HEK293 (cell line): ENCODE measurements around the gene DNAH8.
A peak's percentile ranks its signal among the peaks of the same experiment; 100 is the strongest.

ENCODE experiments used
- BCL11A ChIP-seq: fragments of 450-650 bp; formaldehyde crosslinking; IDR thresholded peaks from 2 replicates; pipeline ENCODE4 v1.5.1; 2016; ENCODE audit warnings: low read depth, missing biosample characterization, missing genetic modification characterization
- BCL6B ChIP-seq: fragments of 450-650 bp; formaldehyde crosslinking; IDR thresholded peaks from 2 replicates; pipeline ENCODE4 v1.5.1; 2017; ENCODE audit warnings: missing biosample characterization, missing genetic modification characterization
- GLI4 ChIP-seq: fragments of 450-650 bp; formaldehyde crosslinking; IDR thresholded peaks from 2 replicates; pipeline ENCODE4 v1.5.1; 2016; ENCODE audit warnings: missing biosample characterization, missing genetic modification characterization
- KLF7 ChIP-seq: fragments of 450-650 bp; formaldehyde crosslinking; IDR thresholded peaks from 2 replicates; pipeline ENCODE4 v1.5.1; 2016; ENCODE audit warnings: missing biosample characterization, missing genetic modification characterization, borderline replicate concordance
- OSR2 ChIP-seq: fragments of 450-650 bp; formaldehyde crosslinking; IDR thresholded peaks from 2 replicates; pipeline ENCODE4 v1.5.1; 2016; ENCODE audit warnings: missing biosample characterization, missing genetic modification characterization
- PRDM10 ChIP-seq: fragments of 450-650 bp; formaldehyde crosslinking; IDR thresholded peaks from 2 replicates; pipeline ENCODE4 v1.5.1; 2016; ENCODE audit warnings: missing biosample characterization, missing genetic modification characterization
- REST ChIP-seq: fragments of 450-650 bp; formaldehyde crosslinking; IDR thresholded peaks from 2 replicates; pipeline ENCODE4 v1.5.1; 2016; ENCODE audit warnings: missing biosample characterization, missing genetic modification characterization
- SCRT2 ChIP-seq: fragments of 450-650 bp; formaldehyde crosslinking; IDR thresholded peaks from 2 replicates; pipeline ENCODE4 v1.5.1; 2016; ENCODE audit warnings: missing biosample characterization, missing genetic modification characterization
- ZBTB49 ChIP-seq: fragments of 450-650 bp; formaldehyde crosslinking; IDR thresholded peaks from 2 replicates; pipeline ENCODE4 v1.5.1; 2016; ENCODE audit warnings: missing biosample characterization, missing genetic modification characterization, low read depth
- ZBTB7A ChIP-seq: fragments of 450-650 bp; formaldehyde crosslinking; IDR thresholded peaks from 2 replicates; pipeline ENCODE4 v1.5.1; 2016; ENCODE audit warnings: low read depth, missing biosample characterization, missing genetic modification characterization
- ZNF121 ChIP-seq: fragments of 450-650 bp; formaldehyde crosslinking; IDR thresholded peaks from 2 replicates; pipeline ENCODE4 v1.5.1; 2016; ENCODE audit warnings: missing biosample characterization, missing genetic modification characterization
- ZNF18 ChIP-seq: fragments of 450-650 bp; formaldehyde crosslinking; IDR thresholded peaks from 2 replicates; pipeline ENCODE4 v1.5.1; 2016; ENCODE audit warnings: missing biosample characterization, missing genetic modification characterization
- ZNF184 ChIP-seq: fragments of 450-650 bp; IDR thresholded peaks from 2 replicates; pipeline ENCODE4 v1.5.1; 2018; ENCODE audit warnings: missing biosample characterization, mild to moderate bottlenecking, missing genetic modification characterization
- ZNF239 ChIP-seq: fragments of 450-650 bp; formaldehyde crosslinking; IDR thresholded peaks from 2 replicates; pipeline ENCODE4 v1.5.1; 2016; ENCODE audit warnings: missing biosample characterization, missing genetic modification characterization
- ZNF274 ChIP-seq, 2 experiments: fragments of 200-500 bp in 1 of 2; fragments of 450-650 bp in 1 of 2; sonication (Bioruptor generic) in 1 of 2; formaldehyde crosslinking in 1 of 2; IDR thresholded peaks; 2 replicates each; pipeline versions ENCODE4 v1.5.1 to v1.6.1; 2014 to 2016; ENCODE audit warnings: borderline replicate concordance in 1 of 2, inconsistent platforms in 1 of 2, low read length in 1 of 2, missing biosample characterization in 1 of 2, missing genetic modification characterization in 1 of 2
- ZNF510 ChIP-seq: fragments of 450-650 bp; formaldehyde crosslinking; IDR thresholded peaks from 2 replicates; pipeline ENCODE4 v1.5.1; 2018; ENCODE audit warnings: mild to moderate bottlenecking, missing genetic modification characterization, missing biosample characterization; ENCODE audit not compliant: insufficient replicate concordance
- ZNF514 ChIP-seq: fragments of 450-650 bp; formaldehyde crosslinking; IDR thresholded peaks from 2 replicates; pipeline ENCODE4 v1.5.1; 2016; ENCODE audit warnings: missing biosample characterization, missing genetic modification characterization
- ZNF561 ChIP-seq: fragments of 450-650 bp; IDR thresholded peaks from 2 replicates; pipeline ENCODE4 v1.5.1; 2018; ENCODE audit warnings: missing biosample characterization, missing genetic modification characterization, borderline replicate concordance
- ZNF596 ChIP-seq: fragments of 450-650 bp; IDR thresholded peaks from 2 replicates; pipeline ENCODE4 v1.5.0; 2018; ENCODE audit warnings: missing biosample characterization, mild to moderate bottlenecking, missing genetic modification characterization, moderate library complexity
- ZNF629 ChIP-seq: fragments of 450-650 bp; formaldehyde crosslinking; IDR thresholded peaks from 2 replicates; pipeline ENCODE4 v1.5.1; 2017; ENCODE audit warnings: missing biosample characterization, missing genetic modification characterization
- ZNF654 ChIP-seq: fragments of 450-650 bp; formaldehyde crosslinking; IDR thresholded peaks from 2 replicates; pipeline ENCODE4 v1.5.1; 2016; ENCODE audit warnings: low read depth, missing biosample characterization, missing genetic modification characterization
- ZNF76 ChIP-seq: fragments of 450-650 bp; formaldehyde crosslinking; IDR thresholded peaks from 2 replicates; pipeline ENCODE4; 2016; ENCODE audit warnings: low read depth, missing biosample characterization, missing genetic modification characterization, borderline replicate concordance
- ZSCAN4 ChIP-seq: fragments of 450-650 bp; formaldehyde crosslinking; IDR thresholded peaks from 2 replicates; pipeline ENCODE4 v1.5.1; 2017; ENCODE audit warnings: missing biosample characterization, missing genetic modification characterization
- ZXDB ChIP-seq: fragments of 450-650 bp; formaldehyde crosslinking; IDR thresholded peaks from 2 replicates; pipeline ENCODE4 v1.5.1; 2016; ENCODE audit warnings: missing biosample characterization, missing genetic modification characterization

The DNAH8 gene

GRCh38 chr6:38702558-38703397 lies 12.3 kb upstream of the DNAH8 start, which contains the start of gene GLO1 (continued):
- TF ChIP-seq BCL6B (tag by site-specific recombination) (no peak), ZNF596 (tag by site-specific recombination) (no peak), ZNF514 (tag by site-specific recombination) (no peak), ZNF510 (tag by site-specific recombination) (no peak), PRDM10 (tag by site-specific recombination) (peak; percentile 7; the same call in 1 of the 2 replicates), ZNF18 (tag by site-specific recombination) (no peak), REST (tag by site-specific recombination) (no peak), ZNF274 (IDR thresholded peaks at IDR 0.05; ENCODE audit: low read length) (no peak), ZNF274 (tag by site-specific recombination; IDR thresholded peaks at IDR 0.05; ENCODE audit: borderline replicate concordance) (no peak), ZNF76 (tag by site-specific recombination) (peak; percentile 90), ZNF654 (tag by site-specific recombination) (no peak), ZSCAN4 (tag by site-specific recombination) (no peak), ZBTB49 (tag by site-specific recombination) (no peak), ZNF629 (tag by site-specific recombination) (0 out of 2 replicates have a peak, but pooled peaks have one; percentile 26), ZXDB (tag by site-specific recombination) (peak; percentile 44; the same call in 1 of the 2 replicates), ZNF561 (peak; percentile 65; the same call in 1 of the 2 replicates), ZNF239 (tag by site-specific recombination) (no peak), OSR2 (tag by site-specific recombination) (no peak), ZNF184 (tag by site-specific recombination) (no peak), ZNF121 (tag by site-specific recombination) (no peak), GLI4 (tag by site-specific recombination) (no peak), BCL11A (no peak), KLF7 (0 out of 2 replicates have a peak, but pooled peaks have one; percentile 28), SCRT2 (tag by site-specific recombination) (no peak), ZBTB7A (no peak)
